HepG2 (cell line): ENCODE results near the gene DUOXA2. TPM values are rescaled to one million over a fixed set of nuclear protein-coding genes. Genes with fewer than 3 reads are reported as not detected.

Experiments used
- ATAC-seq: fragments of 200-7000 bp; cut with Tn5 transposase; 3 replicates; pipeline ENCODE4 v1.9.1; 2020; ENCODE audit warnings: mild to moderate bottlenecking, moderate library complexity
- BruUV-seq: library from RNA; stranded (reverse); fragments of 400-500 nt; replicated peaks from 2 replicates; lab custom pipeline; 2021; lab: Mats Ljungman, UMichigan
- CTCF ChIA-PET: fragments of 300-600 bp; formaldehyde crosslinking; extraction: SDS; loops from one replicate; lab custom pipeline; 2021; ENCODE audit warnings: low total read pairs, inconsistent platforms, low intra/inter-chr PET ratio; lab: Yijun Ruan, JAX
- POLR2A ChIA-PET: fragments of 350-600 bp; sonication (Branson Sonifier 250); formaldehyde crosslinking; loops from one replicate; lab custom pipeline; 2020; ENCODE audit warnings: antibody characterized with exemption, inconsistent platforms; lab: Yijun Ruan, JAX
- DNase-seq: peaks from one replicate; pipeline ENCODE4 v3.0.0-alpha.2; 2015; ENCODE audit warnings: low spot score
- FAIRE-seq: peaks from 3 replicates; lab custom pipeline; 2011; peaks lifted over from hg19 to GRCh38; lab: Jason Lieb, UNC
- H2AFZ ChIP-seq: one replicate; pipeline ENCODE4 v1.6.1; 2011; ENCODE audit warnings: low read length, inconsistent platforms
- H3K27ac ChIP-seq: fragments of 300-600 bp; 3 replicates; pipeline ENCODE4 v1.8.0; 2011; ENCODE audit warnings: mixed run types, mild to moderate bottlenecking, mixed read lengths, low read length, inconsistent platforms; ENCODE audit not compliant: insufficient read depth; ENCODE audit errors: extremely low read length
- H3K27me3 ChIP-seq, 2 experiments: fragments of 200-600 bp in 1 of 2; 2 replicates in 1 of 2; 3 replicates in 1 of 2; pipeline versions ENCODE4 v1.6.0 to v1.8.0; 2011; ENCODE audit warnings: low read length in 2 of 2, mild to moderate bottlenecking in 2 of 2, moderate library complexity in 2 of 2, inconsistent platforms in 1 of 2; ENCODE audit not compliant: insufficient read depth in 2 of 2, control insufficient read depth in 1 of 2
- H3K36me3 ChIP-seq, 2 experiments: fragments of 200-600 bp in 1 of 2; replicated peaks in 1 of 2; 2 replicates in 1 of 2; 3 replicates in 1 of 2; pipeline versions ENCODE4 v1.5.1 to v1.8.0; 2011; ENCODE audit warnings: low read length in 2 of 2, inconsistent platforms in 1 of 2; ENCODE audit not compliant: insufficient read depth in 2 of 2, control insufficient read depth in 1 of 2
- H3K4me1 ChIP-seq: 2 replicates; pipeline ENCODE4 v1.5.1; 2012; ENCODE audit warnings: low read length, inconsistent platforms; ENCODE audit not compliant: insufficient read depth
- H3K4me2 ChIP-seq: 2 replicates; pipeline ENCODE4 v1.6.0; 2011; ENCODE audit warnings: low read depth, low read length, inconsistent platforms
- H3K4me3 ChIP-seq, 3 experiments: fragments of 200-600 bp in 1 of 3; sonication (generic), shearing (Covaris generic) in 1 of 3; replicated peaks in 1 of 3; 2 replicates each; pipeline ENCODE4 v1.5.1; 2011 to 2016; ENCODE audit warnings: low read length in 3 of 3, inconsistent platforms in 2 of 3, low read depth in 2 of 3, mild to moderate bottlenecking in 2 of 3, control low read depth in 1 of 3, mixed read lengths in 1 of 3; ENCODE audit not compliant: insufficient read depth in 1 of 3
- H3K79me2 ChIP-seq: one replicate; pipeline ENCODE4 v1.6.1; 2011; ENCODE audit warnings: low read length, inconsistent platforms; ENCODE audit not compliant: insufficient read depth
- H3K9ac ChIP-seq: 2 replicates; pipeline ENCODE4 v1.6.0; 2011; ENCODE audit warnings: mild to moderate bottlenecking, low read depth, low read length, inconsistent platforms; ENCODE audit not compliant: insufficient read depth
- H3K9me3 ChIP-seq: 2 replicates; pipeline ENCODE4 v1.5.1; 2012; ENCODE audit warnings: mild to moderate bottlenecking, low read length
- H4K20me1 ChIP-seq: 2 replicates; pipeline ENCODE4 v1.6.0; 2011; ENCODE audit warnings: inconsistent platforms, mild to moderate bottlenecking, low read length, moderate library complexity; ENCODE audit not compliant: insufficient read depth
- KDM5B ChIP-seq: sonication (generic); formaldehyde crosslinking; IDR thresholded peaks from 2 replicates; pipeline ENCODE4 v1.4.0; 2020; ENCODE audit warnings: missing genetic modification reagents, mild to moderate bottlenecking, borderline replicate concordance
- NFKB2 ChIP-seq: sonication (generic); formaldehyde crosslinking; IDR thresholded peaks from 2 replicates; pipeline ENCODE4 v1.4.0; 2020; ENCODE audit warnings: missing genetic modification reagents, borderline replicate concordance
- ZBTB42 ChIP-seq: sonication (generic); formaldehyde crosslinking; IDR thresholded peaks from 2 replicates; pipeline ENCODE4 v1.5.0; 2020; ENCODE audit warnings: mild to moderate bottlenecking, missing genetic modification reagents
- ZNF556 ChIP-seq: sonication (generic); formaldehyde crosslinking; IDR thresholded peaks from 2 replicates; pipeline ENCODE4 v1.4.0; 2020; ENCODE audit warnings: mild to moderate bottlenecking, missing genetic modification reagents, borderline replicate concordance
- ZNF766 ChIP-seq: sonication (generic); formaldehyde crosslinking; IDR thresholded peaks from 2 replicates; pipeline ENCODE4 v1.5.0; 2020; ENCODE audit warnings: missing genetic modification reagents, borderline replicate concordance
- WGBS: methylation state at CpG from one replicate; pipeline ENCODE4 v1.1.6; 2017; ENCODE audit warnings: low lambda C conversion rate; 5-methylcytosine and 5-hydroxymethylcytosine counted together
- in situ Hi-C: cut with HindIII; loops from 2 replicates; pipeline ENCODE4 v1.10.0; 2017; ENCODE audit warnings: low pct_unique_long_range_greater_than_20kb; ENCODE audit not compliant: extremely low pct_ligation_motif_present
- intact Hi-C: fragments of 100-400 bp; cut with micrococcal nuclease; formaldehyde crosslinking; loops from one replicate; pipeline ENCODE4 v1.10.0; 2022; ENCODE audit not compliant: unreplicated experiment
- polyA plus RNA-seq, 8 experiments: library from polyadenylated mRNA; depleted of rRNA in 3 of 8; stranded (reverse) in 7 of 8; unstranded in 1 of 8; fragments of >200 nt; fragmentation: Illumina TruSeq in 4 of 8; extraction: Trizol in 4 of 8; gene quantifications; 2 replicates each; pipeline versions ENCODE4 v1.2.1 to v1.2.3, GENCODE V29; 2011 to 2016; ENCODE audit warnings: low read depth in 4 of 8, missing spikeins in 1 of 8, mixed read lengths in 1 of 8; ENCODE audit not compliant: insufficient read depth in 1 of 8
- total RNA-seq, 5 experiments: library from RNA; depleted of rRNA; stranded (reverse); fragments of >200 nt; fragmentation: Illumina TruSeq; extraction: Trizol; gene quantifications; 2 replicates each; pipeline ENCODE4 v1.2.3, GENCODE V29; 2016; ENCODE audit warnings: low read depth in 1 of 5
- TF ChIP-seq, protein P1 (sequence below): IDR thresholded peaks from 2 replicates; pipeline ENCODE4 v1.6.1; 2016
- TF ChIP-seq, protein P2 (sequence below): IDR thresholded peaks from 2 replicates; pipeline ENCODE4 v1.6.1; 2016; ENCODE audit warnings: mild to moderate bottlenecking

DUOXA2 gene
- total and polyA plus RNA-seq, 2 of the 13 experiments (the other 11 are each of a cell fraction or from before 2014, with no cell fraction given), result 0.32 TPM; not detected in 1

DNA sequence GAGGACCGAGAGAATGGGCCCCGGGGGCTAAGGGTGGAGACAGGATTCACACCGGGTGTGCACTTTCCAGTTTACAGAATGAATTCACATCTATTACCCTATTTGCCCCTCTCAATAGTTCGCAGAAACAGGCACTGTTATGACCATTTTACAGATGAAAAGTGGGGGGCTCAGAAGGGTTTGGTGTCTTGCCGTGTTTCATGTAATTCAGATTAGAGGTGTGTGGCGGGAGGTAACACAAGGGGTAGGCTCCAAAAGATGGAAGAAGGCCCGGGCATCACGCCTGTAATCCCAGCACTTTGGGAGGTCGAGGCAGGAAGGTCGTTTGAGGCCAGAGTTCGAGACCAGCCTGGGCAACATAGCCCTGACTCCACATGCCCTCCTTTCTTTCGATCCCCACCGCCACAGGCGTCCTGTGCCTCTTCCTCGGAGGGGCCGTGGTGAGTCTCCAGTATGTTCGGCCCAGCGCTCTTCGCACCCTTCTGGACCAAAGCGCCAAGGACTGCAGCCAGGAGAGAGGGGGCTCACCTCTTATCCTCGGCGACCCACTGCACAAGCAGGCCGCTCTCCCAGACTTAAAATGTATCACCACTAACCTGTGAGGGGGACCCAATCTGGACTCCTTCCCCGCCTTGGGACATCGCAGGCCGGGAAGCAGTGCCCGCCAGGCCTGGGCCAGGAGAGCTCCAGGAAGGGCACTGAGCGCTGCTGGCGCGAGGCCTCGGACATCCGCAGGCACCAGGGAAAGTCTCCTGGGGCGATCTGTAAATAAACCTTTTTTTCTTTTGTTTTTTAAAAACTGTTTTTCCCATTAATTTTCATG is 3.4 kb downstream of the DUOXA2 start:
- H3K36me3 ChIP-seq, result no peaks in the 10 kb centered on the region
- intact Hi-C loops, result loop anchor here (1.0 to 2.0 kb wide), 2 partner anchors 81 to 149 kb away; no protein-coding TSS in a partner anchor
- DNase-seq (no peak), FAIRE-seq (no peak), ATAC-seq (peak; percentile 62)
- BruUV-seq, result no TSS peak
- no peaks in the 10 kb centered on the region for H3K79me2 ChIP-seq
- no peaks in the 10 kb centered on the region for H4K20me1 ChIP-seq
- H3K27me3 ChIP-seq, result peaks cover 10 to 42% of the 10 kb centered on the region in 2 experiments
- no peak overlapping the region for H2AFZ ChIP-seq
- 62% methylated on average over 32 of the region's 33 CpGs for WGBS
- H3K9ac ChIP-seq, result no peak overlapping the region
- no peak overlapping the region for H3K27ac ChIP-seq
- ChIA-PET POLR2A (interaction anchor here (0.8 to 1.3 kb wide), 4 partner anchors 16 to 138 kb away, joined by 3 to 5 read pairs (median 4); no protein-coding TSS in a partner anchor), CTCF (interaction anchor here (0.7 to 1.9 kb wide), 7 partner anchors 9 to 81 kb away, joined by 3 to 5 read pairs (median 3); no protein-coding TSS in a partner anchor)
- in situ Hi-C loops, result no loop called here
- peaks cover 25% of the 10 kb centered on the region for H3K4me1 ChIP-seq
- TF ChIP-seq ZBTB42, result no peak
- TF ChIP-seq KDM5B (CRISPR knock-in tag), result 0 out of 2 replicates have a peak, but pooled peaks have one; percentile 34
- TF ChIP-seq, protein P1, sequence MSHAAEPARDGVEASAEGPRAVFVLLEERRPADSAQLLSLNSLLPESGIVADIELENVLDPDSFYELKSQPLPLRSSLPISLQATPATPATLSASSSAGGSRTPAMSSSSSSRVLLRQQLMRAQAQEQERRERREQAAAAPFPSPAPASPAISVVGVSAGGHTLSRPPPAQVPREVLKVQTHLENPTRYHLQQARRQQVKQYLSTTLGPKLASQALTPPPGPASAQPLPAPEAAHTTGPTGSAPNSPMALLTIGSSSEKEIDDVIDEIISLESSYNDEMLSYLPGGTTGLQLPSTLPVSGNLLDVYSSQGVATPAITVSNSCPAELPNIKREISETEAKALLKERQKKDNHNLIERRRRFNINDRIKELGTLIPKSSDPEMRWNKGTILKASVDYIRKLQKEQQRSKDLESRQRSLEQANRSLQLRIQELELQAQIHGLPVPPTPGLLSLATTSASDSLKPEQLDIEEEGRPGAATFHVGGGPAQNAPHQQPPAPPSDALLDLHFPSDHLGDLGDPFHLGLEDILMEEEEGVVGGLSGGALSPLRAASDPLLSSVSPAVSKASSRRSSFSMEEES, result no peak
- TF ChIP-seq ZNF556 (CRISPR knock-in tag), result no peak
- TF ChIP-seq, protein P2, sequence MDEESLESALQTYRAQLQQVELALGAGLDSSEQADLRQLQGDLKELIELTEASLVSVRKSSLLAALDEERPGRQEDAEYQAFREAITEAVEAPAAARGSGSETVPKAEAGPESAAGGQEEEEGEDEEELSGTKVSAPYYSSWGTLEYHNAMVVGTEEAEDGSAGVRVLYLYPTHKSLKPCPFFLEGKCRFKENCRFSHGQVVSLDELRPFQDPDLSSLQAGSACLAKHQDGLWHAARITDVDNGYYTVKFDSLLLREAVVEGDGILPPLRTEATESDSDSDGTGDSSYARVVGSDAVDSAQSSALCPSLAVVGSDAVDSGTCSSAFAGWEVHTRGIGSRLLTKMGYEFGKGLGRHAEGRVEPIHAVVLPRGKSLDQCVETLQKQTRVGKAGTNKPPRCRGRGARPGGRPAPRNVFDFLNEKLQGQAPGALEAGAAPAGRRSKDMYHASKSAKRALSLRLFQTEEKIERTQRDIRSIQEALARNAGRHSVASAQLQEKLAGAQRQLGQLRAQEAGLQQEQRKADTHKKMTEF (CRISPR knock-in tag), result no peak
- 0 out of 2 replicates have a peak, but pooled peaks have one; percentile 41 for TF ChIP-seq ZNF766 (CRISPR knock-in tag)
- 0 out of 2 replicates have a peak, but pooled peaks have one; percentile 53 for TF ChIP-seq NFKB2 (CRISPR knock-in tag)
- H3K4me3 ChIP-seq, result peak overlapping the region; percentile 8 to 47 (median 10); a peak in 3 of 6 replicates
- no peaks in the 10 kb centered on the region for H3K9me3 ChIP-seq
- peak overlapping the region; percentile 67 for H3K4me2 ChIP-seq
